NCI-H2029 (cell line): ENCODE measurements around the gene NUDCD2.
"Not testable (repeated sequence)": the region's sequence is repeated elsewhere in the genome, so short reads cannot be mapped to it uniquely, and the experiment has no call there.

ENCODE experiments used
- DNase-seq: peaks from one replicate; lab custom pipeline; 2025; lab: John Stamatoyannopoulos, UW

The NUDCD2 gene

GRCh38 chr5:163467682-163468081 lies 7.8 kb upstream of the NUDCD2 start:
- DNase-seq = no peak

GRCh38 chr5:163463063-163463435 lies 3.1 kb upstream of the NUDCD2 start:
- no peak for DNase-seq

- DNase-seq = peak; percentile 55
Observed at GRCh38 chr5:163460562-163461171, 765 bp upstream of the NUDCD2 start, which contains the start of gene HMMR. Gene HMMR (plus strand): TSS chr5:163460632. CDS start chr5:163460693, 61 bp downstream.

- no peak for DNase-seq
Observed at GRCh38 chr5:163459462-163459818, 462 bp downstream of the NUDCD2 start.

- DNase-seq = no peak
Observed at GRCh38 chr5:163458778-163459385, 1.0 kb downstream of the NUDCD2 start.

- DNase-seq = no peak
Observed at GRCh38 chr5:163456840-163457239, 3.1 kb downstream of the NUDCD2 start.

- no peak for DNase-seq
Observed at GRCh38 chr5:163456029-163456589, 3.8 kb downstream of the NUDCD2 start.

GRCh38 chr5:163455406-163455805 lies 4.5 kb downstream of the NUDCD2 start:
- DNase-seq = not testable (repeated sequence)

- no peak for DNase-seq
Observed at GRCh38 chr5:163453705-163454104, 6.2 kb downstream of the NUDCD2 start.

GRCh38 chr5:163451489-163451888 lies 8.4 kb downstream of the NUDCD2 start:
- DNase-seq = no peak

- no peak for DNase-seq
Observed at GRCh38 chr5:163448491-163448890, 11.4 kb downstream of the NUDCD2 start.

GRCh38 chr5:163447875-163448274 lies 12.0 kb downstream of the NUDCD2 start:
- no peak for DNase-seq

GRCh38 chr5:163447191-163447590 lies 12.7 kb downstream of the NUDCD2 start:
- DNase-seq = no peak

- DNase-seq = no peak
Observed at GRCh38 chr5:163445345-163445744, 14.6 kb downstream of the NUDCD2 start.

GRCh38 chr5:163444526-163444925 lies 15.4 kb downstream of the NUDCD2 start:
- no peak for DNase-seq

GRCh38 chr5:163440954-163441353 lies 18.9 kb downstream of the NUDCD2 start:
- no peak for DNase-seq

GRCh38 chr5:163439092-163439425 lies 20.8 kb downstream of the NUDCD2 start:
- DNase-seq = no peak

GRCh38 chr5:163437309-163438182 lies 22.4 kb downstream of the NUDCD2 start, which contains the start of gene CCNG1:
Gene CCNG1 (plus strand): TSS chr5:163437595. CDS start chr5:163439257, 1,662 bp downstream.
- DNase-seq = peak; percentile 95

GRCh38 chr5:163437011-163437308 lies 22.9 kb downstream of the NUDCD2 start:
- DNase-seq = no peak

GRCh38 chr5:163436515-163436914 lies 23.4 kb downstream of the NUDCD2 start:
- DNase-seq = no peak

- DNase-seq = no peak
Observed at GRCh38 chr5:163434401-163434866, 25.5 kb downstream of the NUDCD2 start.

GRCh38 chr5:163433271-163433670 lies 26.6 kb downstream of the NUDCD2 start:
- no peak for DNase-seq

- no peak for DNase-seq
Observed at GRCh38 chr5:163432544-163432943, 27.4 kb downstream of the NUDCD2 start.
